Measurements from ENCODE around the gene CACNA1D.

CACNA1D gene

DNA sequence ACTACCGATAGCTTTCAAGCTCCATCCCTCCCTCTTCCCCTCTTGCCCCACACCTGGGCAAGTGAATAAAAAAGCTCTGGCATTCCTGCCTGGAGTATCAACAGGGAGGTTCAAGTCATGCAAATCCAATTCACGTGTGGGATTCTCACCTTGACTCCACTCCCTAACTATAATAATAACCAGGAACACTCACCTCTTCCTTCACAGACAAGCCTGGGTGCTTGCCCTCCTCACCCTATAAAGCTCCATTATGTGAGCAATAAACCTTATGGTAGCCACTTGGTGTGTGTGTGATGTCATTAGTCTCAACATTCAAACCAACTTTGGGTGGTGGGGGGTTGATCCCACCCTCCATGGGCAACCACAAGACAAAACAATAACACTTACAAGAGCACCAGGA lies 335.2 kb downstream of the CACNA1D start:
- Histone ChIP-seq H3K27me3 (ENCODE audit: low read length) (no peaks in the 10 kb centered on the region), H4K20me1 (ENCODE audit: low read depth, low read length) (no peaks in the 10 kb centered on the region), H3K79me2 (ENCODE audit: insufficient read depth, low read length) (peaks cover 15% of the 10 kb centered on the region; the same call in 1 of the 2 replicates), H3K4me2 (ENCODE audit: low read depth, low read length, poor library complexity, severe bottlenecking) (no peak overlapping the region), H3K9ac (ENCODE audit: low read length) (no peak overlapping the region), H3K9me3 (ENCODE audit: insufficient read depth, low read length) (no peaks in the 10 kb centered on the region), H3F3A (ENCODE audit: insufficient read depth) (no peaks in the 10 kb centered on the region), H3K4me3 (ENCODE audit: insufficient read depth, low read length, poor library complexity, severe bottlenecking) (no peak overlapping the region), H3K36me3 (ENCODE audit: low read length) (peaks cover 4% of the 10 kb centered on the region; the same call in 1 of the 2 replicates), H3K9me2 (replicated peaks; ENCODE audit: insufficient read depth, low read length) (no peaks in the 10 kb centered on the region), H3K27ac (ENCODE audit: low read depth, low read length) (no peak overlapping the region), H2AFZ (ENCODE audit: low read depth, low read length, severe bottlenecking) (no peak overlapping the region)
- no peak for TF ChIP-seq EZH2phosphoT487 (conservative IDR thresholded peaks at IDR 0.05; ENCODE audit: low read length)
- TF ChIP-seq, protein P1, sequence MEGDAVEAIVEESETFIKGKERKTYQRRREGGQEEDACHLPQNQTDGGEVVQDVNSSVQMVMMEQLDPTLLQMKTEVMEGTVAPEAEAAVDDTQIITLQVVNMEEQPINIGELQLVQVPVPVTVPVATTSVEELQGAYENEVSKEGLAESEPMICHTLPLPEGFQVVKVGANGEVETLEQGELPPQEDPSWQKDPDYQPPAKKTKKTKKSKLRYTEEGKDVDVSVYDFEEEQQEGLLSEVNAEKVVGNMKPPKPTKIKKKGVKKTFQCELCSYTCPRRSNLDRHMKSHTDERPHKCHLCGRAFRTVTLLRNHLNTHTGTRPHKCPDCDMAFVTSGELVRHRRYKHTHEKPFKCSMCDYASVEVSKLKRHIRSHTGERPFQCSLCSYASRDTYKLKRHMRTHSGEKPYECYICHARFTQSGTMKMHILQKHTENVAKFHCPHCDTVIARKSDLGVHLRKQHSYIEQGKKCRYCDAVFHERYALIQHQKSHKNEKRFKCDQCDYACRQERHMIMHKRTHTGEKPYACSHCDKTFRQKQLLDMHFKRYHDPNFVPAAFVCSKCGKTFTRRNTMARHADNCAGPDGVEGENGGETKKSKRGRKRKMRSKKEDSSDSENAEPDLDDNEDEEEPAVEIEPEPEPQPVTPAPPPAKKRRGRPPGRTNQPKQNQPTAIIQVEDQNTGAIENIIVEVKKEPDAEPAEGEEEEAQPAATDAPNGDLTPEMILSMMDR (IDR thresholded peaks at IDR 0.05; ENCODE audit: insufficient read depth, low read length, poor library complexity, severe bottlenecking): no peak

DNA sequence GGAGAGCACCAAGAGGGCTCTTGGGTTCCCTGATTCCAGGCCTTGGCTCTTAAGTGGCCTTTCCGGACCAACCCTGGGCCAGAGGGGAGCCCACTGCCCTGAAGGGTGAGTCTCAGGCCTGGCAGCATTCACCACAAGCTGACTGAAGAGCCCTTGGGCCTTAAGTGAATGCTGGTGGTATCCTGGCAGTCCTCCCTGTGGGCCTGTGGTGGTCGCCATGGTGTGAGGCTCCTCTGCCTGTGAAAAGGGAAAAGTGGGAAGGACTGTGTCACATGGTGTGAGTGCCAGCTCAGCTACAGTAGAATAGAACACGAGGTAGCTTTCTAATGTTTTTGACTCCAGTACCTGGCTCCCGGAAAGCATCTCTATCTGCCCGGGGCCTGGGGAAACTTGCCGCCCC lies 336.5 kb downstream of the CACNA1D start:
- peaks cover 15% of the 10 kb centered on the region; the same call in 1 of the 2 replicates for H3K79me2 ChIP-seq (ENCODE audit: insufficient read depth, low read length)
- no peaks in the 10 kb centered on the region for H4K20me1 ChIP-seq (ENCODE audit: low read depth, low read length)
- H3K9ac ChIP-seq (ENCODE audit: low read length): no peak overlapping the region
- H3K27me3 ChIP-seq (ENCODE audit: low read length): no peaks in the 10 kb centered on the region
- no peak overlapping the region for H3K4me3 ChIP-seq (ENCODE audit: insufficient read depth, low read length, poor library complexity, severe bottlenecking)
- no peaks in the 10 kb centered on the region for H3K9me3 ChIP-seq (ENCODE audit: insufficient read depth, low read length)
- H3K27ac ChIP-seq (ENCODE audit: low read depth, low read length): no peak overlapping the region
- H3F3A ChIP-seq (ENCODE audit: insufficient read depth): no peaks in the 10 kb centered on the region
- H3K36me3 ChIP-seq (ENCODE audit: low read length): peaks cover 4% of the 10 kb centered on the region; the same call in 1 of the 2 replicates
- no peak overlapping the region for H2AFZ ChIP-seq (ENCODE audit: low read depth, low read length, severe bottlenecking)
- H3K4me2 ChIP-seq (ENCODE audit: low read depth, low read length, poor library complexity, severe bottlenecking): no peak overlapping the region
- H3K9me2 ChIP-seq (replicated peaks; ENCODE audit: insufficient read depth, low read length): no peaks in the 10 kb centered on the region
- TF ChIP-seq, protein P1 (IDR thresholded peaks at IDR 0.05; ENCODE audit: insufficient read depth, low read length, poor library complexity, severe bottlenecking): no peak
- TF ChIP-seq EZH2phosphoT487 (conservative IDR thresholded peaks at IDR 0.05; ENCODE audit: low read length): no peak

DNA sequence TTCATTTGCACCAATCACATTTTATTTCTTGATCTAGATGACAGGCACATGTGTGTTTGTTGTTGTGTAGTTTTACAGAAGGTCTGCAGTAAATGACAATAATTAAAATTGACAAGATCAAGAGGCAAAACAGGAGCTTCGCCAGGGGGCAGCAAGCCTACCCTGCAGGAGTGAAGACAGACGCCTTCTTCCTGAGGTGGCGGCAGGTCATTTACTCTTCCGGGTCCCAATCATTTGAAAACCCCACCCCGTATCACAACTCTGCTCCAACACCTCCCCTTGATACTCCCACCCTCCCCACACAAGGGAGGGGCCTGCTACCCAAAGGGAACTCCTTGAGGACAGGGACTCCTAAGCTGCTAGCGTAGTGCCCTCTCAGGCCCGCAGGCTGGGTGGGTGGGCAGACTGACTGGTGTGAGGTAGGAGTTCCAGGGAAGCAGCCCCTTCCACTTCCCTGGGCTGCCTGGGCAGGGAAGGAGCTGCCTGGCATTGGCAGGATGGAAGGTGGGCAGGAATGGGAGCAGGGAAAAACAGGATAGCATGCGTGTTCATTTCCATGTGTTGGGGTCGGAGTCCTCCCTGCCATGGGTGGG lies 338.7 kb downstream of the CACNA1D start:
- TF ChIP-seq, protein P1 (IDR thresholded peaks at IDR 0.05; ENCODE audit: insufficient read depth, low read length, poor library complexity, severe bottlenecking): no peak
- Histone ChIP-seq H2AFZ (ENCODE audit: low read depth, low read length, severe bottlenecking) (no peak overlapping the region), H3K27ac (ENCODE audit: low read depth, low read length) (no peak overlapping the region), H4K20me1 (ENCODE audit: low read depth, low read length) (no peaks in the 10 kb centered on the region), H3K9me2 (replicated peaks; ENCODE audit: insufficient read depth, low read length) (no peaks in the 10 kb centered on the region), H3K4me2 (ENCODE audit: low read depth, low read length, poor library complexity, severe bottlenecking) (no peak overlapping the region), H3K9ac (ENCODE audit: low read length) (no peak overlapping the region), H3K4me3 (ENCODE audit: insufficient read depth, low read length, poor library complexity, severe bottlenecking) (no peak overlapping the region), H3K79me2 (ENCODE audit: insufficient read depth, low read length) (peaks cover 15% of the 10 kb centered on the region; the same call in 1 of the 2 replicates), H3K27me3 (ENCODE audit: low read length) (no peaks in the 10 kb centered on the region), H3K36me3 (ENCODE audit: low read length) (peaks cover 4% of the 10 kb centered on the region; the same call in 1 of the 2 replicates), H3K9me3 (ENCODE audit: insufficient read depth, low read length) (no peaks in the 10 kb centered on the region), H3F3A (ENCODE audit: insufficient read depth) (no peaks in the 10 kb centered on the region)

Data from SU-DHL-6 (cell line).